WTC11 (cell line): Measurements from ENCODE around the gene PLTP. TPM values are rescaled to one million over a fixed set of nuclear protein-coding genes. Genes with fewer than 3 reads are reported as not detected.
A peak's percentile ranks its signal among the peaks of the same experiment; 100 is the strongest.

ENCODE experiments used
- ATAC-seq: fragments of 200-7000 bp; cut with Tn5 transposase; 2 replicates; pipeline ENCODE4 v1.10.0; 2021; ENCODE audit warnings: mild to moderate bottlenecking, moderate library complexity
- CTCF ChIA-PET: fragments of 300-600 bp; sonication (Branson Sonifier 250); formaldehyde crosslinking; loops from one replicate; lab custom pipeline; 2021; ENCODE audit warnings: antibody characterized with exemption; lab: Charles Lee
- POLR2A ChIA-PET: fragments of 350-600 bp; sonication (Branson Sonifier 250); formaldehyde crosslinking; loops from one replicate; lab custom pipeline; 2021; ENCODE audit warnings: antibody characterized with exemption; lab: Charles Lee
- DNase-seq: peaks from one replicate; pipeline ENCODE4 v3.0.0; 2021; ENCODE audit warnings: low spot score
- H3K27ac Mint-ChIP-seq: 2 replicates; pipeline ENCODE4 v1.8.0; 2021; ENCODE audit warnings: mixed read lengths
- H3K27me3 Mint-ChIP-seq: 2 replicates; pipeline ENCODE4 v1.8.0; 2021; ENCODE audit warnings: low read depth, mild to moderate bottlenecking, moderate library complexity, mixed read lengths
- H3K36me3 Mint-ChIP-seq: 2 replicates; pipeline ENCODE4 v1.8.0; 2021; ENCODE audit warnings: mixed read lengths
- H3K4me1 Mint-ChIP-seq: 2 replicates; pipeline ENCODE4 v1.8.0; 2022; ENCODE audit warnings: mixed read lengths
- H3K4me3 Mint-ChIP-seq: 2 replicates; pipeline ENCODE4 v1.8.0; 2021; ENCODE audit warnings: mild to moderate bottlenecking, moderate library complexity, mixed read lengths
- H3K9me3 Mint-ChIP-seq: 2 replicates; pipeline ENCODE4 v1.8.0; 2021; ENCODE audit warnings: mixed read lengths
- CDX4 ChIP-seq: fragments of 250-450 bp; sonication (Bioruptor Pico); IDR thresholded peaks from 2 replicates; pipeline ENCODE4 v1.9.0; 2021; ENCODE audit warnings: moderate library complexity, mild to moderate bottlenecking, inconsistent platforms, borderline replicate concordance
- E2F1 ChIP-seq: sonication (generic); formaldehyde crosslinking; IDR thresholded peaks from 2 replicates; pipeline ENCODE4 v1.8.0; 2022; ENCODE audit warnings: mild to moderate bottlenecking, missing genetic modification reagents
- E2F5 ChIP-seq: sonication (generic); formaldehyde crosslinking; IDR thresholded peaks from 2 replicates; pipeline ENCODE4 v1.8.1; 2022; ENCODE audit warnings: mild to moderate bottlenecking, moderate library complexity, missing genetic modification reagents
- ELF4 ChIP-seq: sonication (generic); formaldehyde crosslinking; IDR thresholded peaks from 2 replicates; pipeline ENCODE4 v1.8.1; 2022; ENCODE audit warnings: low read depth, mild to moderate bottlenecking, moderate library complexity, missing genetic modification reagents
- FOXP4 ChIP-seq: sonication (generic); formaldehyde crosslinking; IDR thresholded peaks from 2 replicates; pipeline ENCODE4 v1.8.0; 2022; ENCODE audit warnings: mild to moderate bottlenecking, missing genetic modification reagents
- GABPB1 ChIP-seq: sonication (generic); formaldehyde crosslinking; IDR thresholded peaks from 2 replicates; pipeline ENCODE4 v1.8.1; 2023; ENCODE audit warnings: mild to moderate bottlenecking, missing genetic modification reagents
- HMGXB4 ChIP-seq: sonication (generic); formaldehyde crosslinking; IDR thresholded peaks from 2 replicates; pipeline ENCODE4 v1.8.1; 2023; ENCODE audit warnings: mild to moderate bottlenecking, moderate library complexity, missing genetic modification reagents
- KAT7 ChIP-seq: sonication (generic); formaldehyde crosslinking; IDR thresholded peaks from 2 replicates; pipeline ENCODE4 v1.8.1; 2023; ENCODE audit warnings: missing genetic modification reagents, mild to moderate bottlenecking, borderline replicate concordance
- MLX ChIP-seq: sonication (generic); formaldehyde crosslinking; IDR thresholded peaks from 2 replicates; pipeline ENCODE4 v1.8.1; 2023; ENCODE audit warnings: mild to moderate bottlenecking, missing genetic modification reagents, moderate library complexity
- MXD4 ChIP-seq: fragments of 250-450 bp; sonication (Bioruptor Pico); IDR thresholded peaks from 2 replicates; pipeline ENCODE4 v1.8.0; 2021; ENCODE audit warnings: mild to moderate bottlenecking, moderate library complexity, borderline replicate concordance
- MYBL2 ChIP-seq: sonication (generic); formaldehyde crosslinking; IDR thresholded peaks from 2 replicates; pipeline ENCODE4 v1.8.1; 2023; ENCODE audit warnings: mild to moderate bottlenecking, moderate library complexity, missing genetic modification reagents
- NFE2L1 ChIP-seq: sonication (generic); formaldehyde crosslinking; IDR thresholded peaks from 2 replicates; pipeline ENCODE4 v1.8.1; 2023; ENCODE audit warnings: missing genetic modification reagents
- NR2C2 ChIP-seq: sonication (generic); formaldehyde crosslinking; IDR thresholded peaks from 2 replicates; pipeline ENCODE4 v1.8.0; 2022; ENCODE audit warnings: mild to moderate bottlenecking, missing genetic modification reagents
- NR3C1 ChIP-seq: sonication (generic); formaldehyde crosslinking; conservative IDR thresholded peaks from 2 replicates; pipeline ENCODE4 v1.8.1; 2023; ENCODE audit warnings: low read depth, mild to moderate bottlenecking, missing genetic modification reagents
- PRRX2 ChIP-seq: fragments of 250-450 bp; sonication (Bioruptor Pico); IDR thresholded peaks from 2 replicates; pipeline ENCODE4 v1.8.0; 2021; ENCODE audit warnings: mild to moderate bottlenecking
- RELA ChIP-seq: sonication (generic); formaldehyde crosslinking; IDR thresholded peaks from 2 replicates; pipeline ENCODE4 v1.8.1; 2022; ENCODE audit warnings: missing genetic modification reagents, mild to moderate bottlenecking, borderline replicate concordance
- ZBTB43 ChIP-seq: sonication (generic); formaldehyde crosslinking; IDR thresholded peaks from 2 replicates; pipeline ENCODE4 v1.8.1; 2023; ENCODE audit warnings: mild to moderate bottlenecking, missing genetic modification reagents
- ZNF396 ChIP-seq: fragments of 250-450 bp; sonication (Bioruptor Pico); IDR thresholded peaks from 2 replicates; pipeline ENCODE4 v1.8.0; 2021; ENCODE audit warnings: mild to moderate bottlenecking, moderate library complexity, borderline replicate concordance
- ZNF423 ChIP-seq: fragments of 250-450 bp; sonication (Bioruptor Pico); IDR thresholded peaks from 2 replicates; pipeline ENCODE4 v2.1.2; 2022; ENCODE audit warnings: mild to moderate bottlenecking, moderate library complexity
- ZNF425 ChIP-seq: fragments of 250-450 bp; sonication (Bioruptor Pico); conservative IDR thresholded peaks from 2 replicates; pipeline ENCODE4 v1.9.0; 2021; ENCODE audit warnings: mild to moderate bottlenecking
- total RNA-seq: library from RNA; stranded (reverse); gene quantifications from 3 replicates; pipeline ENCODE4 v1.2.3, GENCODE V29; 2021

The PLTP gene
- total RNA-seq, 1 experiment from 2014 or later = 109 TPM

- H3K9me3 Mint-ChIP-seq = no peaks in the 10 kb centered on the region
- no peak for TF ChIP-seq MYBL2 (CRISPR knock-in tag)
- no peak for TF ChIP-seq ZBTB43 (CRISPR knock-in tag)
- peak; percentile 83 for TF ChIP-seq GABPB1
- no peak for TF ChIP-seq ZNF423 (CRISPR knock-in tag)
- no peak; the same call in 1 of the 2 replicates for ATAC-seq
- no peak overlapping the region for H3K27ac Mint-ChIP-seq
- POLR2A ChIA-PET = interaction anchor here (0.6 to 1.2 kb wide), 2 partner anchors 13 to 55 kb away, joined by 3 to 8 read pairs; partner anchors contain the start of gene PCIF1
- no peak overlapping the region for H3K4me3 Mint-ChIP-seq
- 0 out of 2 replicates have a peak, but pooled peaks cover 3% of the 10 kb centered on the region for H3K27me3 Mint-ChIP-seq
- CTCF ChIA-PET = interaction anchor here (0.7 to 3.0 kb wide), 6 partner anchors 8 to 97 kb away, joined by 3 to 13 read pairs (median 5); no protein-coding TSS in a partner anchor
- H3K36me3 Mint-ChIP-seq = no peaks in the 10 kb centered on the region
- H3K4me1 Mint-ChIP-seq = peaks cover 7% of the 10 kb centered on the region; the same call in 1 of the 2 replicates
- no peak for DNase-seq
These were observed 8.7 kb upstream of the PLTP start for GRCh38 chr20:45920462-45921336.

GRCh38 chr20:45919542-45920399, 7.8 kb upstream of the PLTP start:
- Mint-ChIP-seq H3K27ac (no peak overlapping the region), H3K27me3 (0 out of 2 replicates have a peak, but pooled peaks cover 3% of the 10 kb centered on the region), H3K36me3 (no peaks in the 10 kb centered on the region), H3K9me3 (no peaks in the 10 kb centered on the region), H3K4me3 (no peak overlapping the region), H3K4me1 (peaks cover 7% of the 10 kb centered on the region; the same call in 1 of the 2 replicates)
- CTCF ChIA-PET = interaction anchor here (0.6 to 3.0 kb wide), 6 partner anchors 14 to 92 kb away, joined by 3 to 13 read pairs (median 5); no protein-coding TSS in a partner anchor
- POLR2A ChIA-PET = interaction anchor here (0.6 to 1.2 kb wide), 4 partner anchors 9 to 54 kb away, joined by 3 to 8 read pairs (median 3); partner anchors contain the start of gene PCIF1
- no peak for ATAC-seq
- no peak for DNase-seq
- TF ChIP-seq KAT7 (no peak), HMGXB4 (CRISPR knock-in tag) (no peak), NR2C2 (CRISPR knock-in tag) (no peak), ZNF396 (CRISPR knock-in tag) (no peak), MYBL2 (CRISPR knock-in tag) (no peak), PRRX2 (CRISPR knock-in tag) (no peak), E2F5 (CRISPR knock-in tag) (no peak), NFE2L1 (CRISPR knock-in tag) (no peak), NR3C1 (CRISPR knock-in tag) (no peak), E2F1 (CRISPR knock-in tag) (no peak), CDX4 (CRISPR knock-in tag) (no peak), FOXP4 (CRISPR knock-in tag) (no peak), ELF4 (CRISPR knock-in tag) (no peak), RELA (CRISPR knock-in tag) (no peak), ZNF425 (CRISPR knock-in tag) (no peak), MXD4 (CRISPR knock-in tag) (no peak), MLX (CRISPR knock-in tag) (no peak)
